Muscle of leg (tissue), 11 donors: ENCODE results near the gene IL11. TPM values are rescaled to one million over a fixed set of nuclear protein-coding genes. Genes with fewer than 3 reads are reported as not detected.
"Not testable (repeated sequence)": the region's sequence is repeated elsewhere in the genome, so short reads cannot be mapped to it uniquely, and the experiment has no call there.

Experiments used
- DNase-seq: peaks from one replicate; pipeline ENCODE4 v3.0.0; 2013
- H3K27ac ChIP-seq: one replicate; pipeline ENCODE4 v1.5.1; 2013; ENCODE audit warnings: mild to moderate bottlenecking, low read length, control low read depth
- H3K27me3 ChIP-seq: one replicate; pipeline ENCODE4 v1.6.1; 2013; ENCODE audit warnings: low read length; ENCODE audit not compliant: control insufficient read depth, insufficient read depth
- H3K36me3 ChIP-seq: one replicate; pipeline ENCODE4 v1.6.1; 2013; ENCODE audit warnings: low read length; ENCODE audit not compliant: control insufficient read depth, insufficient read depth
- H3K4me1 ChIP-seq: one replicate; pipeline ENCODE4 v1.6.1; 2013; ENCODE audit warnings: low read length; ENCODE audit not compliant: control insufficient read depth, insufficient read depth
- H3K4me3 ChIP-seq: one replicate; pipeline ENCODE4 v1.5.1; 2013; ENCODE audit warnings: low read length, control low read depth
- H3K9me3 ChIP-seq: replicated peaks from 2 replicates; pipeline ENCODE4 v1.6.1; 2013; ENCODE audit warnings: low read depth, low read length; ENCODE audit not compliant: control insufficient read depth
- WGBS: methylation state at CpG from one replicate; pipeline ENCODE4 v1.1.5; 2013; ENCODE audit warnings: missing lambda C conversion rate; ENCODE audit not compliant: insufficient coverage; 5-methylcytosine and 5-hydroxymethylcytosine counted together
- polyA plus RNA-seq, 8 donors: library from polyadenylated mRNA; unstranded; fragments of 120-200 nt; gene quantifications; one replicate each; pipeline versions ENCODE4 v1.2.1 to v1.2.3, GENCODE V29; 2013; ENCODE audit warnings: inconsistent platforms in 1 of 8, low replicate concordance in 1 of 8; ENCODE audit not compliant: insufficient read length in 8 of 8, insufficient read depth in 1 of 8
- total RNA-seq: library from RNA; stranded (reverse); fragments of 120-200 nt; gene quantifications from one replicate; pipeline ENCODE4 v1.2.4, GENCODE V29; 2013

The IL11 gene
- total and polyA plus RNA-seq, 9 donors = 0.12 to 0.61 (median 0.36) TPM

DNA sequence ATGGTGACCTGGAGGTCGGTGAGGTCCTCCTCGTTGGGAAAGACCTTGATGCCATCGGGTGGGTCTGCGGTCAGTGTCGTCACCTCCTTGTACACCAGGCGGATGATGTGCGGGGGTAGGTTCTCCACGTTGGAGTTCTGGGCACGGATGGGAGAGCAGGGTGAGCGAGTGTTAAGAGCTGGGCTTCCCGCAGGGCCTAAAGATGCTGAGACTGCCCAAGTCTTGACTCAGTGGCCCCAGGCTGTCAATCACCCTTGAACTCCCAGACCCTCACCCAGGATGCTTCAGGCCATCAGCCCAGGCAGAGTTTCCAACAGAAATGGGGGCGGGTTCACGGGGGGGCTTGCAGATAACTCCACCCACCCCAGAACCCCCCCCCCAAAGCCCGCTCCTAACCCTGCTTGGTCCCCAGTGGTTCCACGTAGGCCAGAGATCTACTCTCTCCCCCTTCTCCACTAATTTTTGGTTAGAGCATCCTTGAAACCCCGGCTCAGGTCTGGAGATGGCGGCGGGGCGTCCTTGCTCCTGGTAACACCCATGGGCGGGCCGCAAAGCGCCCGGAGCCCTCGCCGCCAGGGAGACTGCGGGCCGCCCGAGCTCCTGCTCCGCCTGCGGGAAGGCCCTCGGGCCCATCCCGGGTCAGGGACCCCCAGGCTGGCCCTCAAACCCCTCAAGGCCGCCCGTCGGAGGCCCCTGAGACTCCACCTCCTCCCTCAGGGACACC lies 36.7 kb upstream of the IL11 start:
- no peaks in the 10 kb centered on the region for H3K9me3 ChIP-seq
- 6% methylated on average over 30 of the region's 35 CpGs for WGBS
- DNase-seq = peak; percentile 54
- H3K4me3 ChIP-seq = peak overlapping the region; percentile 73
- H3K36me3 ChIP-seq = peaks cover 38% of the 10 kb centered on the region
- peak overlapping the region; percentile 88 for H3K27ac ChIP-seq
- H3K4me1 ChIP-seq = peaks cover 25% of the 10 kb centered on the region
- H3K27me3 ChIP-seq = no peaks in the 10 kb centered on the region

DNA sequence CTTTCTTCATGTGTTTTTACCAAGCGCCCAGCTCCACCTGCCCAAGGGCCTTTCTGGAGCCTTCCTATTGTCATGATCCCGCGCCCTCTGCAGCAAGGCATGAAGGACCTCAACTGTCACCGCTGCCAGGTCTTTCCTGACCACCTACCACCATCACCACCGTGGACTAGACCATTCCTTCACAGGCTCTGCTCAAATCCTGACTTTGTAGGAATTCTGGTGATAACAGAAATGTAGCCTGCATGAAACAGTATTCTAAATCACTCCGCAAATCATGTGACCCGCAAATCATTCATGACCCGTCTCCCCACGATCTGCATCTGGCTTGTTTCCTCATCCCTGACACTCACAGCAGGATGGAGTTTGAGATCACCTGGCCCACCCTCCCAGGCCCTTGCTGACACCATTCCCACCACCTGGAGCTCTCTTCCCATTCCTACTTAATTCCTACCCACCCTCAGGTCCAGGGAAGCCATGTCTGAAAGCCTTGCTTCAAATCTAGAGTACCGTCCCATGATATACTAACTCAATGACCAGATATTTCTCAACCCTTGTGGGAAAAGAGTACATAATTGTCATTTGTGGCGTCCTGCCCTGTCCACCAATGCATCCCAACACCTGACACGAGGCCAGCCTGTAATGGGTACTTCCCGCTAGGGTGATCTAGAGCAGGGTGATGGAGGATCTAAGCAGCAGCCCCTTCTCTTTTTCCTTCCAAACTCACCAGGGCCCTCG lies 36.0 kb upstream of the IL11 start:
- H3K4me3 ChIP-seq = peak overlapping the region; percentile 73
- H3K36me3 ChIP-seq = peaks cover 45% of the 10 kb centered on the region
- H3K27me3 ChIP-seq = no peaks in the 10 kb centered on the region
- H3K27ac ChIP-seq = no peak overlapping the region
- H3K9me3 ChIP-seq = no peaks in the 10 kb centered on the region
- WGBS = 82% methylated on average over 9 of the region's 14 CpGs
- DNase-seq = no peak
- H3K4me1 ChIP-seq = peaks cover 25% of the 10 kb centered on the region

DNA sequence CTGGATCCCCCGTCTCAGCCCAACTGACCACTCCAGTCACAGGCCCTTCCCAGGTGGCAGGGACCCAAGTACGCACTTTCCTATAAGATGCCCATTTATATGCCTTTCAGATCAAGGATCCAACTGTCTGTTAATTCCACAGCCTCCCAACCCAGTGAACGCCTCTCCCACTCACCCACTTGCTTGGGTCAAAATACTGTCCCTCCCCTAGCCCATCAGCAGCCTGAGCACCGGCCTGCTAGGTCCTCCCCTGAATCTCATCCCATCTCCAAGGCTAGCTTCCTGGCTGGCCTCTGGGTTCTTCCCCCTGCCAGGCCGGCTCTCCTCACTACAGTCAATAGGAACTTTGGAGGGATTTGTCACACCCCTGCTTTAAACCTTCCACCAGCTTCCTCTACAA lies 35.4 kb upstream of the IL11 start:
- WGBS = 75% methylated on average over 4 of the region's 5 CpGs
- peaks cover 25% of the 10 kb centered on the region for H3K4me1 ChIP-seq
- H3K9me3 ChIP-seq = no peaks in the 10 kb centered on the region
- no peak overlapping the region for H3K4me3 ChIP-seq
- no peak overlapping the region for H3K27ac ChIP-seq
- H3K27me3 ChIP-seq = no peaks in the 10 kb centered on the region
- DNase-seq = no peak
- peaks cover 50% of the 10 kb centered on the region for H3K36me3 ChIP-seq

- no peak overlapping the region for H3K4me3 ChIP-seq
- peaks cover 20% of the 10 kb centered on the region for H3K4me1 ChIP-seq
- no peaks in the 10 kb centered on the region for H3K9me3 ChIP-seq
- no peak overlapping the region for H3K27ac ChIP-seq
- no peak for DNase-seq
- H3K36me3 ChIP-seq = peaks cover 58% of the 10 kb centered on the region
- whole genome bisulfite sequencing = no CpG with 5 or more reads among the region's 2 CpGs
- H3K27me3 ChIP-seq = no peaks in the 10 kb centered on the region
Measured at GRCh38 chr19:55402509-55402908, 32.2 kb upstream of the IL11 start.

DNA sequence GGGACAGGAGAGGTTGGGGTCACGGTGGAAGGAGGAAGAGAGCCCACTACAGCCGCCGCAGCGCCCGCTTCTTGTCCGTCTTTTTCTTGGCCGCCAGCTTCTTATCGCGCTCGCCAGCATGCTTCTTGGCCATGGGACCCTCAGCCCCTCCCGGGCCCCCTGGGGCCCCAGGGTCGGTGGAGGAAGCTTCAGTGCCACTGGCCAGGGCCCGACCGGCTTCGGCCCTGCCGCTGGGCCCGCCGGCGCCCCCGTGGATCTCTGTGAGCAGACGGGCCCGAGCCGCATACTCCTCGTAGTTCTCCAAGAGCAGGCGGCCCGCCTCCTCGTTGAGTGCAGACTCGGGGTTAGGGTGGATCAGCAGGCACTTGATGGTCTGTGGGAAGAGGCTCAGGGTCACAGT lies 31.1 kb upstream of the IL11 start:
- H3K9me3 ChIP-seq, H3K4me3 ChIP-seq, H3K27ac ChIP-seq, DNase-seq, H3K27me3 ChIP-seq: not testable (repeated sequence)
- WGBS = 96% methylated on average over 5 of the region's 28 CpGs
- Histone ChIP-seq H3K36me3 (peaks cover 56% of the 10 kb centered on the region), H3K4me1 (peaks cover 12% of the 10 kb centered on the region)

GRCh38 chr19:55400281-55401087 lies 30.2 kb upstream of the IL11 start:
- Histone ChIP-seq H3K36me3 (peaks cover 47% of the 10 kb centered on the region), H3K4me1 (peaks cover 3% of the 10 kb centered on the region), H3K9me3 (no peaks in the 10 kb centered on the region), H3K4me3 (no peak overlapping the region), H3K27me3 (no peaks in the 10 kb centered on the region), H3K27ac (no peak overlapping the region)
- DNase-seq = no peak
- WGBS = 83% methylated on average over 9 of the region's 14 CpGs

- Histone ChIP-seq H3K4me3 (no peak overlapping the region), H3K9me3 (no peaks in the 10 kb centered on the region), H3K27ac (no peak overlapping the region), H3K4me1 (no peaks in the 10 kb centered on the region), H3K36me3 (peaks cover 34% of the 10 kb centered on the region), H3K27me3 (no peaks in the 10 kb centered on the region)
- no peak for DNase-seq
- WGBS = 84% methylated on average over 6 of the region's 12 CpGs
Measured at GRCh38 chr19:55398200-55398925, 28.1 kb upstream of the IL11 start.

- peaks cover 18% of the 10 kb centered on the region for H3K4me1 ChIP-seq
- WGBS = 12% methylated on average over 11 of the region's 18 CpGs
- H3K27me3 ChIP-seq = no peaks in the 10 kb centered on the region
- H3K9me3 ChIP-seq = no peaks in the 10 kb centered on the region
- no peak for DNase-seq
- no peak overlapping the region for H3K27ac ChIP-seq
- H3K36me3 ChIP-seq = peaks cover 33% of the 10 kb centered on the region
- no peak overlapping the region for H3K4me3 ChIP-seq
Measured at GRCh38 chr19:55392820-55393761, 22.8 kb upstream of the IL11 start.
